Tibial nerve (tissue), 4 donors: ENCODE data around the gene YJEFN3. TPM values are rescaled to one million over a fixed set of nuclear protein-coding genes. Genes with fewer than 3 reads are reported as not detected.

Experiments
- DNase-seq, 2 donors: peaks; one replicate each; pipeline ENCODE4 v3.0.0-alpha.2; 2019; ENCODE audit warnings: low spot score in 2 of 2
- H3K27ac ChIP-seq, 4 donors: fragments of 200-600 bp; sonication (generic) in 3 of 4; one replicate each; pipeline ENCODE4 v1.5.1; 2017 to 2019; ENCODE audit warnings: mild to moderate bottlenecking in 1 of 4
- H3K27me3 ChIP-seq, 2 donors: fragments of 200-600 bp; sonication (generic) in 1 of 2; one replicate each; pipeline versions ENCODE4 v1.5.1 to v1.6.0; 2017 to 2019
- H3K36me3 ChIP-seq, 3 donors: fragments of 200-600 bp; sonication (generic); one replicate each; pipeline ENCODE4 v1.5.1; 2018 to 2019
- H3K4me1 ChIP-seq, 4 donors: fragments of 200-600 bp; sonication (generic) in 3 of 4; one replicate each; pipeline ENCODE4 v1.5.1; 2017 to 2019
- H3K4me3 ChIP-seq, 4 donors: fragments of 200-600 bp; sonication (generic) in 3 of 4; one replicate each; pipeline ENCODE4 v1.5.1; 2017 to 2019; ENCODE audit warnings: mild to moderate bottlenecking in 1 of 4, moderate library complexity in 1 of 4
- H3K9me3 ChIP-seq, 4 donors: fragments of 200-600 bp; sonication (generic) in 3 of 4; one replicate each; pipeline ENCODE4 v1.5.1; 2017 to 2019
- CTCF ChIP-seq, 5 experiments: fragments of 200-600 bp in 3 of 5; fragments of 450-650 bp in 2 of 5; sonication (generic) in 3 of 5; IDR thresholded peaks; one replicate each; pipeline ENCODE4 v1.5.1; 2016 to 2019; ENCODE audit warnings: antibody characterized with exemption in 5 of 5, mild to moderate bottlenecking in 3 of 5, moderate library complexity in 2 of 5
- EP300 ChIP-seq, 2 donors: sonication (generic); formaldehyde crosslinking; IDR thresholded peaks; one replicate each; pipeline ENCODE4 v1.6.1; 2017; ENCODE audit warnings: antibody characterized with exemption in 2 of 2, mild to moderate bottlenecking in 1 of 2
- POLR2A ChIP-seq, 2 donors: fragments of 450-650 bp; IDR thresholded peaks; one replicate each; pipeline ENCODE4 v1.6.1; 2017; ENCODE audit warnings: antibody characterized with exemption in 2 of 2, mild to moderate bottlenecking in 2 of 2, moderate library complexity in 2 of 2
- WGBS, 2 donors: methylation state at CpG; one replicate each; pipeline ENCODE4 v1.1.5; 2018; 5-methylcytosine and 5-hydroxymethylcytosine counted together
- total RNA-seq, 4 donors: library from RNA; depleted of rRNA; stranded (reverse); fragments of >200 nt; gene quantifications; one replicate each; pipeline ENCODE4 v1.1.0, GENCODE V29; 2016

Gene YJEFN3
- total RNA-seq, 4 donors from 2014 or later: 4.2 to 9.4 (median 5.7) TPM

- TF ChIP-seq CTCF (IDR thresholded peaks at IDR 0.05): no peak
- no peak for TF ChIP-seq EP300 (IDR thresholded peaks at IDR 0.05)
- TF ChIP-seq POLR2A (IDR thresholded peaks at IDR 0.05): no peak
- 80 to 81% methylated on average over 17 of the region's 17 CpGs for WGBS, 2 donors
- no peak overlapping the region for H3K27ac ChIP-seq
- H3K9me3 ChIP-seq: peaks cover 0 to 7% (median 0%) of the 10 kb centered on the region in 4 donors
- peaks cover 0 to 37% (median 13%) of the 10 kb centered on the region in 4 donors for H3K4me1 ChIP-seq
- H3K4me3 ChIP-seq: peak overlapping the region in 1 of 4 donors; percentile 31
- peaks cover 0 to 5% (median 0%) of the 10 kb centered on the region in 3 donors for H3K36me3 ChIP-seq
- no peak for DNase-seq
- no peaks in the 10 kb centered on the region for H3K27me3 ChIP-seq
Measured at GRCh38 chr19:19513682-19514081, 15.0 kb upstream of the YJEFN3 start.

GRCh38 chr19:19514215-19514657 is 14.5 kb upstream of the YJEFN3 start:
- TF ChIP-seq EP300 (IDR thresholded peaks at IDR 0.05): peak in 1 of 2 donors; percentile 21
- no peak for TF ChIP-seq CTCF (IDR thresholded peaks at IDR 0.05)
- TF ChIP-seq POLR2A (IDR thresholded peaks at IDR 0.05): no peak
- H3K4me3 ChIP-seq: peak overlapping the region in 1 of 4 donors; percentile 31

GRCh38 chr19:19514881-19515641 is 13.7 kb upstream of the YJEFN3 start, which contains the start of gene TSSK6:
Gene TSSK6, minus strand, starts transcription at chr19:19515548. Its CDS starts 121 bp downstream, at chr19:19515427.
- Histone ChIP-seq H3K27me3 (no peaks in the 10 kb centered on the region), H3K4me3 (peak within 1 kb of the TSS; percentile 61 to 85 (median 70)), H3K9me3 (peaks cover 0 to 7% (median 0%) of the 10 kb centered on the region in 4 donors), H3K36me3 (peaks cover 0 to 16% (median 0%) of the 10 kb centered on the region in 3 donors), H3K4me1 (peaks cover 0 to 45% (median 13%) of the 10 kb centered on the region in 4 donors), H3K27ac (peak within 1 kb of the TSS; percentile 83 to 90 (median 86))
- no peak for DNase-seq
- TF ChIP-seq EP300 (IDR thresholded peaks at IDR 0.05): no peak
- 83 to 89% methylated on average over 69 to 74 of the region's 74 CpGs for WGBS, 2 donors

More at GRCh38 chr19:19514215-19514657, 14.5 kb upstream of the YJEFN3 start:
- peaks cover 0 to 7% (median 0%) of the 10 kb centered on the region in 4 donors for H3K9me3 ChIP-seq
- no peak overlapping the region for H3K27ac ChIP-seq
- peaks cover 0 to 8% (median 0%) of the 10 kb centered on the region in 3 donors for H3K36me3 ChIP-seq
- H3K4me1 ChIP-seq: peaks cover 0 to 40% (median 13%) of the 10 kb centered on the region in 4 donors
- 34 to 43% methylated on average over 24 to 46 of the region's 46 CpGs for WGBS, 2 donors
- H3K27me3 ChIP-seq: no peaks in the 10 kb centered on the region
- no peak for DNase-seq

- 7 to 11% methylated on average over 30 to 45 of the region's 61 CpGs for WGBS, 2 donors
- peak within 1 kb of the TSS; percentile 61 to 85 (median 70) for H3K4me3 ChIP-seq
Measured at GRCh38 chr19:19515642-19516519, 12.8 kb upstream of the YJEFN3 start, which contains the start of gene NDUFA13. Gene NDUFA13, plus strand, starts transcription at chr19:19516225. Its CDS starts 14 bp downstream, at chr19:19516239.

More at GRCh38 chr19:19515642-19516519, 12.8 kb upstream of the YJEFN3 start, which contains the start of gene NDUFA13:
- DNase-seq: peak; percentile 90 to 97
- peaks cover 0 to 45% (median 13%) of the 10 kb centered on the region in 4 donors for H3K4me1 ChIP-seq
- H3K27me3 ChIP-seq: no peaks in the 10 kb centered on the region
- peaks cover 0 to 7% (median 0%) of the 10 kb centered on the region in 4 donors for H3K9me3 ChIP-seq
- peaks cover 0 to 24% (median 0%) of the 10 kb centered on the region in 3 donors for H3K36me3 ChIP-seq
- peak within 1 kb of the TSS; percentile 83 to 90 (median 86) for H3K27ac ChIP-seq
- TF ChIP-seq POLR2A (IDR thresholded peaks at IDR 0.05) (peak; percentile 60 to 73), EP300 (IDR thresholded peaks at IDR 0.05) (peak; percentile 47 to 100), CTCF (IDR thresholded peaks at IDR 0.05) (peak in 3 of 5 experiments; percentile 17 to 38 (median 18))
